Nephron (organoid): ENCODE results near the gene KDSR.

Experiments
- H3K27ac Mint-ChIP-seq, 3 experiments: 2 replicates each; pipeline ENCODE4 v1.8.0; 2020; ENCODE audit warnings: mixed read lengths in 3 of 3, mild to moderate bottlenecking in 2 of 3, moderate library complexity in 1 of 3
- H3K27me3 Mint-ChIP-seq: 2 replicates; pipeline ENCODE4 v1.8.0; 2021; ENCODE audit warnings: low read depth, mild to moderate bottlenecking, moderate library complexity, mixed read lengths
- H3K36me3 Mint-ChIP-seq: 2 replicates; pipeline ENCODE4 v1.8.0; 2020; ENCODE audit warnings: low read depth, mixed read lengths
- H3K4me1 Mint-ChIP-seq: 2 replicates; pipeline ENCODE4 v1.8.0; 2020; ENCODE audit warnings: mixed read lengths
- H3K4me3 Mint-ChIP-seq, 3 experiments: 2 replicates each; pipeline ENCODE4 v1.8.0; 2020; ENCODE audit warnings: mild to moderate bottlenecking in 3 of 3, mixed read lengths in 3 of 3, moderate library complexity in 2 of 3
- H3K9me3 Mint-ChIP-seq: 2 replicates; pipeline ENCODE4 v1.8.0; 2020; ENCODE audit warnings: mixed read lengths
- TF ChIP-seq, protein P1 (sequence below), 3 experiments: fragments of 200-600 bp; sonication (generic); IDR thresholded peaks; one replicate each; pipeline ENCODE4 v1.5.0; 2021; ENCODE audit warnings: antibody characterized with exemption in 3 of 3; ENCODE audit not compliant: unreplicated experiment in 3 of 3

KDSR gene

GRCh38 chr18:63402246-63403162 is 35.5 kb upstream of the KDSR start:
- Mint-ChIP-seq H3K27ac (no peak overlapping the region), H3K9me3 (no peaks in the 10 kb centered on the region), H3K36me3 (peaks cover 72% of the 10 kb centered on the region), H3K4me3 (no peak overlapping the region), H3K4me1 (no peaks in the 10 kb centered on the region), H3K27me3 (no peaks in the 10 kb centered on the region)
- TF ChIP-seq, protein P1, sequence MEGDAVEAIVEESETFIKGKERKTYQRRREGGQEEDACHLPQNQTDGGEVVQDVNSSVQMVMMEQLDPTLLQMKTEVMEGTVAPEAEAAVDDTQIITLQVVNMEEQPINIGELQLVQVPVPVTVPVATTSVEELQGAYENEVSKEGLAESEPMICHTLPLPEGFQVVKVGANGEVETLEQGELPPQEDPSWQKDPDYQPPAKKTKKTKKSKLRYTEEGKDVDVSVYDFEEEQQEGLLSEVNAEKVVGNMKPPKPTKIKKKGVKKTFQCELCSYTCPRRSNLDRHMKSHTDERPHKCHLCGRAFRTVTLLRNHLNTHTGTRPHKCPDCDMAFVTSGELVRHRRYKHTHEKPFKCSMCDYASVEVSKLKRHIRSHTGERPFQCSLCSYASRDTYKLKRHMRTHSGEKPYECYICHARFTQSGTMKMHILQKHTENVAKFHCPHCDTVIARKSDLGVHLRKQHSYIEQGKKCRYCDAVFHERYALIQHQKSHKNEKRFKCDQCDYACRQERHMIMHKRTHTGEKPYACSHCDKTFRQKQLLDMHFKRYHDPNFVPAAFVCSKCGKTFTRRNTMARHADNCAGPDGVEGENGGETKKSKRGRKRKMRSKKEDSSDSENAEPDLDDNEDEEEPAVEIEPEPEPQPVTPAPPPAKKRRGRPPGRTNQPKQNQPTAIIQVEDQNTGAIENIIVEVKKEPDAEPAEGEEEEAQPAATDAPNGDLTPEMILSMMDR (IDR thresholded peaks at IDR 0.05; ENCODE audit: unreplicated experiment in 3 of 3): no peak

DNA sequence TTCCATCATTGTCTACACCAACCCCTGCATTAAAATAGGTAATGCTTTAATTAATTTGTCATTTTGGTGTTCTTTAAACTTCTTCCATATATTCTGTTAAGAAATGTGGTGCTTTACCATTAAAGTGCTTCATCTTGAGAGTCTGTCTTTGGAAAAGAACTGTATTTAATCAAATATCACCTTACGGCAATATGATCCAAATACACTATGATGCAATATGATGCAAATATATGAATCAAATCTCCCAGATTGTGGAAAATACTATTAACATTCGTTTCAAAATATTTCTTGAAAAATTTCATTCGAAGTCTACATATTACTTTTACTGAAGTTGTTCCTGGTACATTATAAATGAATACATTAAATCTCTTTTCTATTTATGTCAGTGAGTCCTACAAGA is 32.3 kb upstream of the KDSR start:
- no peaks in the 10 kb centered on the region for H3K9me3 Mint-ChIP-seq
- no peak overlapping the region for H3K4me3 Mint-ChIP-seq
- no peaks in the 10 kb centered on the region for H3K4me1 Mint-ChIP-seq
- no peak overlapping the region for H3K27ac Mint-ChIP-seq
- peaks cover 72% of the 10 kb centered on the region for H3K36me3 Mint-ChIP-seq
- H3K27me3 Mint-ChIP-seq: no peaks in the 10 kb centered on the region
- TF ChIP-seq, protein P1 (IDR thresholded peaks at IDR 0.05; ENCODE audit: unreplicated experiment in 3 of 3): no peak

- Mint-ChIP-seq H3K36me3 (peaks cover 60% of the 10 kb centered on the region), H3K27ac (no peak overlapping the region), H3K4me1 (no peaks in the 10 kb centered on the region), H3K9me3 (no peaks in the 10 kb centered on the region), H3K4me3 (no peak overlapping the region), H3K27me3 (no peaks in the 10 kb centered on the region)
- TF ChIP-seq, protein P1 (IDR thresholded peaks at IDR 0.05; ENCODE audit: unreplicated experiment in 3 of 3): no peak
These were observed 30.3 kb upstream of the KDSR start for GRCh38 chr18:63397349-63397748.

- no peak overlapping the region for H3K27ac Mint-ChIP-seq
- H3K36me3 Mint-ChIP-seq: peaks cover 56% of the 10 kb centered on the region
- H3K9me3 Mint-ChIP-seq: no peaks in the 10 kb centered on the region
- no peak overlapping the region for H3K4me3 Mint-ChIP-seq
- H3K27me3 Mint-ChIP-seq: no peaks in the 10 kb centered on the region
- TF ChIP-seq, protein P1 (IDR thresholded peaks at IDR 0.05; ENCODE audit: unreplicated experiment in 3 of 3): no peak
- no peaks in the 10 kb centered on the region for H3K4me1 Mint-ChIP-seq
These were observed 28.5 kb upstream of the KDSR start for GRCh38 chr18:63395503-63395902.

DNA sequence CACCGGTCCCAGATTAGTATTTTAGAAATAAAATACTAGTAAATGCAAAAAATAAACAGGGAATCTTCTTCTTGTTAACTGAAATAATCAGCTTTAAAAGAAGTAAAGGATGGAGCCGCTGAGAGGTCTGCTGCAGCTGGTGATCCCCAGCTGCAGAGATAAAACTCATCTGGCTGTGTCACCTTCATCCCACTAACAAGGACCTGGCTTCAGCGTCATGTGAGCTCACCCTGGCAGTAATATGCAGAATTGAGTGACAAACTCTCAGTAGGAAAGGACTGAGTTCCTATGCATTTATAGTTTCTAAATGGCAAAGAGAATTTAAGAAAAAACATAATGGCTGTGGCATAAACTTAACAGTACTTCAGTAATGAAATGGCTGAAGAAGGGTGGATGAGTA is 27.9 kb upstream of the KDSR start:
- Mint-ChIP-seq H3K27me3 (no peaks in the 10 kb centered on the region), H3K36me3 (peaks cover 50% of the 10 kb centered on the region), H3K4me1 (no peaks in the 10 kb centered on the region), H3K27ac (no peak overlapping the region), H3K9me3 (no peaks in the 10 kb centered on the region), H3K4me3 (no peak overlapping the region)
- TF ChIP-seq, protein P1 (IDR thresholded peaks at IDR 0.05; ENCODE audit: unreplicated experiment in 3 of 3): no peak

DNA sequence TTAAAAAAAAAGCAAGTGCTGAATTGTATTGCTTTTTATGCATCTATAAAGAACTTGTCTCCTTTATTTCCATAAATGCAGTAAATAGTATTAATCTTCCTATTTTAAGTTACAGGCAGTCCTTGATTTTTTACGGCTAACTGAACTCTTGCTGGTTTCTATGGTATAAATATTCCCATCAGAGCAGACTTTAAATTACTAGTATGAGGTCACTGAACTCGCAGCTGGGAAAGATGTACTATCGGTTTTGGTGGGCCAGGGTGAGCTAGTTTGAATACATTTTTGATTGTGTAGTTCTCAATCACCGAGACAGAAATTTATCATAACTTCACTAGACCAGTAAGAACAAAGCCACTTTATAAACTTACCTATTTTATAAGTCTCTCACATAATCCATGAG is 20.9 kb upstream of the KDSR start:
- H3K4me3 Mint-ChIP-seq: no peak overlapping the region
- peaks cover 2% of the 10 kb centered on the region for H3K9me3 Mint-ChIP-seq
- no peak overlapping the region for H3K27ac Mint-ChIP-seq
- no peaks in the 10 kb centered on the region for H3K4me1 Mint-ChIP-seq
- H3K27me3 Mint-ChIP-seq: no peaks in the 10 kb centered on the region
- TF ChIP-seq, protein P1 (IDR thresholded peaks at IDR 0.05; ENCODE audit: unreplicated experiment in 3 of 3): no peak
- peaks cover 18% of the 10 kb centered on the region for H3K36me3 Mint-ChIP-seq
